Body of pancreas (tissue), 4 donors: ENCODE measurements around the gene STIM1. TPM values are rescaled to one million over a fixed set of nuclear protein-coding genes. Genes with fewer than 3 reads are reported as not detected.

Source experiments
- ATAC-seq: fragments of 150-250 bp; one replicate; pipeline ENCODE4 v1.9.1; 2016
- DNase-seq, 4 donors: peaks; one replicate each; pipeline ENCODE4 v3.0.0-alpha.2; 2019
- H3K27ac ChIP-seq, 4 donors: fragments of 200-600 bp; sonication (generic); 1 replicate in 3 of 4; 2 replicates in 1 of 4; pipeline versions ENCODE4 v1.5.1 to v1.6.1; 2016 to 2019; ENCODE audit warnings: mild to moderate bottlenecking in 1 of 4, mixed read lengths in 1 of 4, moderate library complexity in 1 of 4
- H3K27me3 ChIP-seq, 2 donors: fragments of 200-600 bp; sonication (generic); one replicate each; pipeline ENCODE4 v1.6.0; 2016; ENCODE audit warnings: mild to moderate bottlenecking in 1 of 2
- H3K36me3 ChIP-seq, 2 donors: fragments of 200-600 bp; sonication (generic); replicated peaks in 1 of 2; 2 replicates each; pipeline ENCODE4 v1.5.1; 2016; ENCODE audit warnings: low read depth in 2 of 2; ENCODE audit not compliant: insufficient read depth in 1 of 2
- H3K4me1 ChIP-seq: fragments of 200-600 bp; sonication (generic); one replicate; pipeline ENCODE4 v1.6.0; 2016
- H3K4me3 ChIP-seq, 2 donors: fragments of 200-600 bp; sonication (generic); 1 replicate in 1 of 2; 2 replicates in 1 of 2; pipeline ENCODE4 v1.5.1; 2016 to 2019
- H3K9me3 ChIP-seq, 3 donors: fragments of 200-600 bp; sonication (generic); 1 replicate in 2 of 3; 2 replicates in 1 of 3; pipeline ENCODE4 v1.5.1; 2016
- CTCF ChIP-seq, 7 experiments: fragments of 450-650 bp in 4 of 7; fragments of 200-600 bp in 3 of 7; sonication (generic) in 3 of 7; IDR thresholded peaks; one replicate each; pipeline ENCODE4 v1.5.1; 2016 to 2019; ENCODE audit warnings: antibody characterized with exemption in 7 of 7
- POLR2A ChIP-seq, 3 donors: fragments of 450-650 bp; IDR thresholded peaks; one replicate each; pipeline ENCODE4 v1.6.1; 2016; ENCODE audit warnings: antibody characterized with exemption in 3 of 3, mild to moderate bottlenecking in 2 of 3
- WGBS, 2 donors: methylation state at CpG; one replicate each; pipeline ENCODE4 v1.1.5; 2017; 5-methylcytosine and 5-hydroxymethylcytosine counted together
- intact Hi-C: fragments of 100-400 bp; cut with DNase I; formaldehyde crosslinking; loops from one replicate; pipeline ENCODE4 v1.15.1; 2023
- total RNA-seq, 2 donors: library from RNA; depleted of rRNA; stranded (reverse); fragments of >200 nt; gene quantifications; one replicate each; pipeline ENCODE4 v1.1.0, GENCODE V29; 2016

STIM1 gene
- total RNA-seq, 2 donors from 2014 or later = 20.4 to 24.6 TPM

GRCh38 chr11:3817181-3817800, 38.2 kb upstream of the STIM1 start:
- DNase-seq (no peak), ATAC-seq (no peak)
- no peaks in the 10 kb centered on the region for H3K36me3 ChIP-seq
- no peak overlapping the region for H3K27ac ChIP-seq
- no peaks in the 10 kb centered on the region for H3K4me1 ChIP-seq
- 87% methylated on average over 10 of the region's 10 CpGs for WGBS, 2 donors
- TF ChIP-seq CTCF (IDR thresholded peaks at IDR 0.05) (no peak), POLR2A (IDR thresholded peaks at IDR 0.05) (no peak)
- intact Hi-C loops = no loop called here
- no peak overlapping the region for H3K4me3 ChIP-seq
- no peaks in the 10 kb centered on the region for H3K9me3 ChIP-seq
- H3K27me3 ChIP-seq = no peaks in the 10 kb centered on the region

GRCh38 chr11:3820971-3821370, 34.5 kb upstream of the STIM1 start:
- Histone ChIP-seq H3K4me3 (no peak overlapping the region), H3K9me3 (no peaks in the 10 kb centered on the region), H3K27ac (no peak overlapping the region), H3K27me3 (no peaks in the 10 kb centered on the region), H3K4me1 (no peaks in the 10 kb centered on the region), H3K36me3 (no peaks in the 10 kb centered on the region)
- TF ChIP-seq POLR2A (IDR thresholded peaks at IDR 0.05) = no peak
- TF ChIP-seq CTCF (IDR thresholded peaks at IDR 0.05) = no peak
- intact Hi-C loops = no loop called here
- no peak for ATAC-seq
- WGBS, 2 donors = 94 to 96% methylated on average over 2 of the region's 2 CpGs
- DNase-seq = no peak

GRCh38 chr11:3822312-3822711, 33.2 kb upstream of the STIM1 start:
- Histone ChIP-seq H3K9me3 (no peaks in the 10 kb centered on the region), H3K27me3 (no peaks in the 10 kb centered on the region), H3K36me3 (peaks cover 0 to 3% of the 10 kb centered on the region in 2 donors), H3K4me3 (no peak overlapping the region), H3K27ac (no peak overlapping the region), H3K4me1 (no peaks in the 10 kb centered on the region)
- DNase-seq = no peak
- WGBS, 2 donors = 95 to 99% methylated on average over 7 of the region's 7 CpGs
- ATAC-seq = no peak
- intact Hi-C loops = no loop called here
- TF ChIP-seq POLR2A (IDR thresholded peaks at IDR 0.05) = no peak
- TF ChIP-seq CTCF (IDR thresholded peaks at IDR 0.05) = no peak

- Histone ChIP-seq H3K27me3 (no peaks in the 10 kb centered on the region), H3K36me3 (peaks cover 0 to 8% of the 10 kb centered on the region in 2 donors), H3K9me3 (no peaks in the 10 kb centered on the region), H3K4me3 (no peak overlapping the region), H3K4me1 (no peaks in the 10 kb centered on the region), H3K27ac (no peak overlapping the region)
- DNase-seq (no peak), ATAC-seq (no peak)
- 90 to 100% methylated on average over 1 to 3 of the region's 3 CpGs for WGBS, 2 donors
- intact Hi-C loops = no loop called here
- no peak for TF ChIP-seq POLR2A (IDR thresholded peaks at IDR 0.05)
- TF ChIP-seq CTCF (IDR thresholded peaks at IDR 0.05) = no peak
These were observed 32.2 kb upstream of the STIM1 start for GRCh38 chr11:3823303-3823702.
